ENCODE data around the gene PLEKHH3. TPM values are rescaled to one million over a fixed set of nuclear protein-coding genes. Genes with fewer than 3 reads are reported as not detected.

PLEKHH3 gene
- total RNA-seq, 2 experiments from 2014 or later, result 1.8 to 3.1 TPM

Other genes with a start within 250 kb of the PLEKHH3 start
- 1 to 10 TPM; 5.8 to 8.6 TPM for gene ATP6V0A1, start 218.1 kb downstream of the PLEKHH3 start, total RNA-seq
- gene NAGLU, start 140.8 kb downstream of the PLEKHH3 start, total RNA-seq, result 10 to 100 TPM; 15.9 to 17.5 TPM
- under 1 TPM; 0.73 to 0.76 TPM for gene HSD17B1, start 124.1 kb downstream of the PLEKHH3 start, total RNA-seq
- gene COASY, start 114.8 kb downstream of the PLEKHH3 start, total RNA-seq, result 10 to 100 TPM; 80.1 to 84.3 TPM
- gene MLX, start 109.9 kb downstream of the PLEKHH3 start, total RNA-seq, result 10 to 100 TPM; 52.2 to 53.8 TPM
- 10 to 100 TPM; 14.7 to 16.1 TPM for gene PSMC3IP, start 99.3 kb downstream of the PLEKHH3 start, total RNA-seq
- 10 to 100 TPM; 73.9 to 75.5 TPM for gene RETREG3, start 67.6 kb downstream of the PLEKHH3 start, total RNA-seq
- 10 to 100 TPM; 53.3 to 56.3 TPM for gene TUBG1, start 67.3 kb downstream of the PLEKHH3 start, total RNA-seq
- gene TUBG2, start 17.7 kb downstream of the PLEKHH3 start, total RNA-seq, result 1 to 10 TPM; 7.2 to 7.5 TPM
- 1 to 10 TPM in 1 of 2 experiments, under 1 TPM in 1; 0.68 to 1.1 TPM for gene CCR10, start 4.8 kb upstream of the PLEKHH3 start, total RNA-seq
- 1 to 10 TPM; 1.2 TPM for gene CNTNAP1, start 5.5 kb upstream of the PLEKHH3 start, total RNA-seq
- gene EZH1, start 68.0 kb upstream of the PLEKHH3 start, total RNA-seq, result 10 to 100 TPM; 51.9 to 55.3 TPM
- not detected for gene RAMP2, start 84.2 kb upstream of the PLEKHH3 start, total RNA-seq
- gene VPS25, start 96.5 kb upstream of the PLEKHH3 start, total RNA-seq, result 10 to 100 TPM; 52.8 to 53.0 TPM
- under 1 TPM; 0.18 to 0.20 TPM for gene WNK4, start 103.6 kb upstream of the PLEKHH3 start, total RNA-seq
- 10 to 100 TPM; 35.1 to 37.0 TPM for gene COA3, start 121.7 kb upstream of the PLEKHH3 start, total RNA-seq
- not detected for gene CNTD1, start 121.9 kb upstream of the PLEKHH3 start, total RNA-seq
- 10 to 100 TPM; 95.6 to 96.8 TPM for gene BECN1, start 147.3 kb upstream of the PLEKHH3 start, total RNA-seq
- gene PSME3, start 156.4 kb upstream of the PLEKHH3 start, total RNA-seq, result 100 to 1,000 TPM; 101 to 104 TPM
- 1 to 10 TPM; 1.0 to 1.1 TPM for gene AOC2, start 167.6 kb upstream of the PLEKHH3 start, total RNA-seq
- gene AOC3, start 174.2 kb upstream of the PLEKHH3 start, total RNA-seq, result under 1 TPM; 0.50 to 0.53 TPM
- gene G6PC1, start 223.8 kb upstream of the PLEKHH3 start, total RNA-seq, result not detected